SK-N-DZ (cell line): ENCODE data around the gene FGD5.
A peak's percentile ranks its signal among the peaks of the same experiment; 100 is the strongest.
"Not testable (repeated sequence)": the region's sequence is repeated elsewhere in the genome, so short reads cannot be mapped to it uniquely, and the experiment has no call there.

Source experiments
- DNase-seq: peaks from one replicate; pipeline ENCODE4 v3.0.0-alpha.2; 2015; ENCODE audit warnings: low spot score

FGD5 gene

DNA sequence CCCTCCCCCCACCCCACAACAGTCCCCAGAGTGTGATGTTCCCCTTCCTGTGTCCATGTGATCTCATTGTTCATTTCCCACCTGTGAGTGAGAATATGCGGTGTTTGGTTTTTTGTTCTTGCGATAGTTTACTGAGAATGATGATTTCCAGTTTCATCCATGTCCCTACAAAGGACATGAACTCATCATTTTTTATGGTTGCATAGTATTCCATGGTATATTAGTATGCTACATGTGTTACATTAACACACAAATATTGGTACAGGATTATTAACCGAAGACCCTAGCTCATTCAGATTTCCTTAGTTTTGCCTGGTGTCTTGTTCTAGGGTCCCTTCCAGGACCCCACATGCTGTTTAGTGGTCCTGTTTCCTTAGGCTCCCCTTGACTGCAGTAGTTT lies 84.7 kb downstream of the FGD5 start:
- not testable (repeated sequence) for DNase-seq

DNA sequence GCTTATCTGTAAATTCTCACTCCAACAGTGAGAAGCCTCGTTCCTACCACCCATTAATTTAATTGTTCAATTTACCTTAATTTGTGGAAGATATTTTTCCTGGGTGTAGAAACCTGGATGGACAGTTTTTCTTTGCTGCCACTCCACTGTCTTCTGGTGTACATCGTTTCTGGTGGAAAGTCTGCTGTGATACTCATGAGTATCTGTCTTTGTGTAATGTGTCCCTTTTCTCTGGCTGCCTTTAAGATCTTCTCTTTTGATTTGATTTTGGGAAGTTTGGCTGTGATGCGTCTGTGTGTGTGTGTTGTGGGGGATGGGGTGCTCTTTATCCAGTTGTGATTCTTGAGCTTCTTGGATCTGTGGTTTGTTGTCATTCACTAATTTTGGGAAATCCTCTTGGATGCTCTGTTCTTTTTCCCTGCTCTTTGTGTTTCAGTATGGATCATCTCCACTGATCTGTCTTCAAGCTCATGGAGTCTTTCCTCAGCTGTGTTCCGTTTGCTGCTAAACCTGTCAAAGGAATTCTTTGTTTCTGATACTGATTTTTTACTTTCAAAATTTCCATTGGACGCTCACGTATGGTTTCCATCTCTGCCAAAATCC lies 86.4 kb downstream of the FGD5 start:
- DNase-seq = no peak

DNA sequence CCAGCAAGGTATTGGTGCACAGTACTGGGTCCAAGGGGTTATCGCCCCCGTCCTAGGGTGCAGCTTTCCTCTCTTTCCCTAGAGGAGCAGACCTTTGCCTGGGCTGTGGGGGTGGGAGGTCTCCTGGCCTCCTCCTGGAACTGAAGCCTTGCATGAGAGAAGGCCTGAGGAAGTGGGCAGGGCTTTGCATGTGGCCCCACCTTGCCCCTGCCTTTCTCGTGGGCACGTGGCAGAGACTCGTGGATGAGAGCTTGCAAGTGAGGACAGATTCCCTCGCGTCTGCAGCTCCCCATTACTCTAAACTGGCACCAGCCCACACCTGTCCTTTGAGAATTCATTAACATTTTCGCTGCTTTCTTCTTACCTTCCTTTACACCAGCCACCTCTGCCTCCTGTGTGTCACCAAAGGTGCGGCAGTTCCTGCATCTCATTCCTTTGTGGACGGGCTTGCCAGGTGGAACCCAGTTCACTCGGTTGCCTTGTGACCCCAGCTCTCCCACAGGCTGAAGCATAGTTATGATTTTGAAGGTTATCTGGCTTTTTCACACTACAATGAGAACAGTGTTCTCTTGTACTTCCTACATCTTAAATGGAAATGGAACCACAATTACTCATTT lies 87.7 kb downstream of the FGD5 start:
- DNase-seq = no peak

DNA sequence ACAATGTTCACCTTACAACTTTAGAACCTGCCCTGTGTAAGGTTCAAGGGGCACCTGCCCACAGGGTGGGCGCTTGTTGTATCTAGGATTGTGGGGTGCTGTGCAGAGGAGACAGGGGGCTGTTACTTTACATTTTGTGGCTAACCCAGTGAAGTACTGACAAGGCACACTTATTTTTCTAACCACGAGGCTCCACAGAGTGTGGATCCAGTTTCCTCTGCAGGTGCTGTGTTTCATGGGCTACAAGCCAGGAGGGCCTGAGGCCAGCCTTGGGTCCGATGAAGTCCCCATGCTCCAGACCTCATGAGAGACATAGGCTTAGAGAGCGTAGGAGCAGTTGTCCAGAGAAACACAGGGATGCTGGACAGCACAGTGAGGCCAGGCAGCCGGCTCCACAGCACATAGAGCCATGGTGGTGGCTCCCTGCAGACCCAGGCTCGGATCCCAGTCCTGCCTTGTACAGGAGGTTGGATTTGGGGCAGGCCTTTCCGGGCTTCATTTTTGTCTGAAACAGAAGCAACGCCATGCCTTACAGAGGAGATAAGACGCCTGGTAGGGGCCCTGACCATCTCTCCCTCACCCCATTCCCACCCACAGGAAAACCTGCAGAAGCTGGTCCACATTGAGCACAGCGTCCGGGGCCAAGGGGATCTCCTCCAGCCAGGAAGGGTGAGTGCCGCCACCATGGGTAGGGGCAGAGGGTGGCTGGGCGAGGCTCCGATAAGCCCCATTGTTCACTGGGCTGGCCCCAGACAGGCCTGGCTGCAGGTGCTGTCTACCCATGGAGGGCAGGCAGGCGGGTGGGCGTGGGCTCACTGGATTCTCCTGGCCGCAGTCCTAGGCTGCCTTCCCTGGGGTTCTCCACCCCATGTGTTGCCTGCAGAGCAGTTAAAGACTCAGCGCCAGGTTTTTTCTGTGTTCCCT lies 88.5 kb downstream of the FGD5 start:
- DNase-seq = no peak

DNA sequence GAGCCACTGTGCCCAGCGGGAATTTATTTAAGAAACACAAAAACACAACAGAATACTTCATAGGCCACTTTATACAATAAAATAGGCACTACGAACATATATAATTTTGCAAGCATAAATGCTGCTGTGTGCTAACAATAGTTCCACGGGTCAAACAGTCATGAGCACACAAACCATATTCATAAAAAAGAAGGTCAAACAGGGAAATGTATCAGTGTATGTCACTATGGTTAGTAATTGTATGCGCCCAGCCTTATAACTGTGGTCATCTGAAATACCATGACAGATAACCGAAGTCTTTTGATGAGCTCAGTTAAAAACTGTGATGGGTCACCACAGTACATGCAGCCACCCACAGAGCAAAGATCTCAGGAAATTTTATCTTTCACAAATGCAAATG lies 90.5 kb downstream of the FGD5 start:
- no peak for DNase-seq

DNA sequence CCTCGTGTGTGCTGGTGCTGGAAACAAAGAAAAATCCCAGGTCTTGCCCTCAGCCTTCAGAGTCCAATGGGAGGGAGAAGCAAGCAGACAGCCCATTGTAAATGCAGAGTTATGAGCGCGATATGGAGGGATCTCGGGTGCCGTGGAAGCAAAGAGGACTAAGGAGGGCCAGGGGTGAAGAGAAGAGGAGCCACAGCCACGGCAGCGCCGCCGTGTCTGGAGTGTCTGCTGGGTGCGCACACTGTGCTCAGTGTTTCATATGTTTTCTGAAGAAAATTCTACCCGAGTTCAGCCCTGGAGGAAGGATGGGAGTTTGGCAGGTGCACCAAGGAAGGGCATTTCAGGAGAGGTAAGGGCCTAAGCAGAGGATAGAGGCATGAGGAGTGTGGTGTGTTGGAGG lies 92.9 kb downstream of the FGD5 start:
- no peak for DNase-seq

DNA sequence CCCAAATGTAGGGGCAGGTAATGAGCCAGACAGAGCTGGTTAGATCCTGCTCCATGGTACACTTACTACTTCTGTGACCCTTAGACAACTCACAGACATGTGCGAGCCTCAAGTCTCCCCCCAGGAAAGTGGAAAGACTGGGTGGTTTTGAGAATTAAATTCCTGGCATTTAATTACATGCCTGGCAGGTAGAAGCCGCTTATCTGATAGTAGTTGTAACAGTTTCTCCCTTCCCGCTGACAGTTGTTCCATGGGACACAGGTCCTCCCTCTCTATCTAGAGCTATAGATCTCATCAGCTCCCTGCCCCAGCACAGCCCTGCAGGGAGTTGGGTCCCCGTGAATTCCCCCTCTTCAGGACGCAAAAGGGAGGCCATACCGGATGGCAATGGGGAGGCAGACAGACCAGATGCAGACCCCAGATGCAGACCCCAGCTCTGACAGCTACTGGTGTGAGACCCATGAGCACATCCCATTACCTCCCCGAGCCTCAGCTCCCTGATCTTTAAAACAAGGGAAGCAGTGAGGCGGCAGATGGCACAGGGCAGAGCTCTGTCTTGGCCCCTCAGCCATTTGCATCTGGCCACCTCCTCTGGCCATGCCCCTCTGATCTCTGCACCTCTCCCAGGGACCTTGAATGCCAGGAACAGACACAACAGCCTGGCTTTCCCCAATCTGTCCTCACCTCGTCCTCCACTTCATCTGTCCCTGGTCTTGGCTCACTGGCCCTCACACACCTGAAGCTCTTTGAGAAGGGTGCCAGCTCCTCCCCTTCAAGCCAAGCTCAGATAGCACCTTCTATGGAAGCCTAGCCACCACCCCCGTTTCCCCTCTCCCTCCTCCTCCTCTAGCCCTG lies 94.5 kb downstream of the FGD5 start:
- no peak for DNase-seq

DNA sequence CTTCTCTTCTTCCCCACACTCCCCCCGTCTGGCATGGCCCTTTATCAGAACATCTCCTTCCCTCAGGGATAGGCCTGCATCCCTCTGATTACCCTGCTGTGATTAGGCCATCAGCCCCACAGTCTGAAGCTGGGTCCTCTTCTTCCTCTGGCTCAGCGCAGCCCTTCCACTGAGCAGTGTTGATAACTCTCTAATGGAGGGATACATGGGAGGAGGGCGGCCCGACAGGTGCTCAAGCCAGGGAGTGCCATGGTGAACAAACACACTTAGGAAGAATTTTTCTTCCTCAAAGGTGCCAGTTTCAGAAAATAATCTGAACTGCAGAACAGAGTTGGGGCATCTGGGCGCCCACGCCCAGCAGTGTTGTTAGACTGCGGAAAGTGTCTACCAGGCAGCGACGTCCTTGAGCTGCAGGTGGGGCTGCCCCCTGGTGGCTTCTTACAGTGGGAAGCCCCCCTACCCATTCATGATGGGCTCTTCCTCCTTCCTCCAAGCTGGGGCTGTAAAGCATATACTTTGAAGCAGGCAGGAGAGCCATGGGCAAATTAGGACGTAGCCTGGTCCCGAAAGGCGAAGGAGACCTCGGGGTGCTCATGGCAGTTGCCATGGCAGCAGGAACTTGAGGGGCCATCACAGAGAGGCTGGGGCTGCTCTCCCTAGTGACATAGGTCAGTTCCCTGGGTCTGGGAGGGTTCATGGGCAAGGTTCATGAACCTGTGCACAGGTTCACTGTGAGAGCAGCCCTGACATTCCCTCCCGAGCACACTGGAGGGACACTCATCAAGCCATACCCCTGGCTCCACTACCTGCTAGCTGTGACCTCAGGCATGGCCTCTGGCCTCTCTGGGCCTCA lies 95.4 kb downstream of the FGD5 start:
- peak; percentile 71 for DNase-seq

DNA sequence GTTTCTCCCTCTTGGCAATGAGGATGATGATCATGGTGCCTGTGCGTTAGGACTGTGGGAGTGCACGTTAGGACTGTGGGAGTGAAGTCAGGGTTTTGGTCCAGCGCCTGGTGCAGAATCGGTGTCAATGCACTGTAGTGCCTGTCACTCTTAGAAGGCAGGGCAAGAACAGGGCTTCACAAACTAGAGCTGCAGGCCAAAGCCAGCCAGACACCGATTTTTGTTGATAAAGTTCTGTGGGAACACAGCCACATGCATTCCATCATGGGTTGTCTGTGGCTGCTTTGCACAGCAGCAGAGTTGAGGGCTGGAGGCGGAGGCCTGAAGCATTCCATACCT lies 96.0 kb downstream of the FGD5 start:
- no peak for DNase-seq

DNA sequence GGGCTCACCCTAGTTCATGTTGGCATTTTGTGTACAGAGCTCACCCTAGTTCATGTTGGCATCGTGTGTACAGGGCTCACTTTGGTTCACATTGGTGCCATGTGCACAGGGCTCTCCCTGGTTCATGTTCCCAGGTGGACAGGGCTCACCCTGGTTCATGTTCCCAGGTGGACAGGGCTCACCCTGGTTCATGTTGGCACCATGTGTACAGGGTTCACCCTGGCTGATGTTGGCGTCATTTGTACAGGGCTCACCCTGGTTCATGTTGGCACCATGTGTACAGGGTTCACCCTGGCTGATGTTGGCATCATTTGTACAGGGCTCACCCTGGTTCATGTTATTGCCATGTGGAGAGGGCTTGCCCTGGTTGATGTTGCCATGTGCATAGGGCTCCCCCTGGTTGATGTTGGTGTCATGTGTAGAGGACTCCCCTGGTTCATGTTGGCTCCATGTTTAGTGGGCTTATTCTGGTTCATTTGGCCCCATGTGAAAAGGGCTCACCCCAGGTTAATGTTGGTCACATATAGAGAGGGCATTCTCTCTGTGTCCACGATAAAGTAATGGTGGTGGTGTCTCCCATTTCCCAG lies 97.0 kb downstream of the FGD5 start:
- DNase-seq = no peak

DNA sequence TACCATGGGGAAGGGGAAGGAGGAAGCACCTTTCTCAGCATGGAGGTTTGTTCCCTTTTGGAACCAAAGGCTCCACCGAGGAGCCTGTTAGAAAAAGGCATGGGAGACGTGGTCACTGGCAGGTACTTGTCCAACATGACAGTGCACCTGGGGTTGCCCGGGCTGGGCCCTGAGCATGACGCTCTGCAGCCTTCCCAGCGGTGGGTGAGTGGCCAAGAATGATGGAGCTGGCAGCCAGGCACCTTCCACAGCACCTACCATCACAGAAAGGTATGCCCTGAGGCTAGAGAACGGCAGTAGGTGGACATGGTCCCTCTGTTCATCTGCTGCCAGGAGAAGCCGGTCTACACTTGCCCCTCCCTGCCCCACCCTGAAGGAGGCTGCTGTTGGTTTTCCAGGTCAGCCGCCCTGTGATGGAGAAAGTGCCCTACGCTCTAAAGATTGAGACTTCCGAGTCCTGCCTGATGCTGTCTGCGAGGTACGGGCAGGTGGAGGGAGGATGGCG lies 99.6 kb downstream of the FGD5 start:
- DNase-seq = no peak

DNA sequence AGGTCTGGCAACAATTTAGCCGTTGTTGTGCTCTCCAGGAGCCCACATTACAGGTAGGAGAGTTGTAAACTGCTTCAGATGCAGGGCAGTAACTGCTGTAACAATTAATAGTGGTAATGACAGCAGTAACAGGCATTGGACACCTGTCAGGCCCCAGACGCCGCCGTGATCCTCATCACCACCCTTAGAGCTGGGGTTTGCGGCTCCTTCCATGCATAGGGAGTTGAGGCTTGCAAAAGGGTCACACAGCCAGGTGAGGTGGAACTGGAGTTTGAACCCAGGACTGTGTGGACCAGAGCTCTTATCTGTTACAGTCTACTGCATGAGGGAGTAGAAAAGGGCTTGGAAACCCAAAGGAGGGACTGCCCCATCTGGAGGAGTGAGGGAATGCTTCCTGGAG lies 101.8 kb downstream of the FGD5 start:
- DNase-seq = no peak

DNA sequence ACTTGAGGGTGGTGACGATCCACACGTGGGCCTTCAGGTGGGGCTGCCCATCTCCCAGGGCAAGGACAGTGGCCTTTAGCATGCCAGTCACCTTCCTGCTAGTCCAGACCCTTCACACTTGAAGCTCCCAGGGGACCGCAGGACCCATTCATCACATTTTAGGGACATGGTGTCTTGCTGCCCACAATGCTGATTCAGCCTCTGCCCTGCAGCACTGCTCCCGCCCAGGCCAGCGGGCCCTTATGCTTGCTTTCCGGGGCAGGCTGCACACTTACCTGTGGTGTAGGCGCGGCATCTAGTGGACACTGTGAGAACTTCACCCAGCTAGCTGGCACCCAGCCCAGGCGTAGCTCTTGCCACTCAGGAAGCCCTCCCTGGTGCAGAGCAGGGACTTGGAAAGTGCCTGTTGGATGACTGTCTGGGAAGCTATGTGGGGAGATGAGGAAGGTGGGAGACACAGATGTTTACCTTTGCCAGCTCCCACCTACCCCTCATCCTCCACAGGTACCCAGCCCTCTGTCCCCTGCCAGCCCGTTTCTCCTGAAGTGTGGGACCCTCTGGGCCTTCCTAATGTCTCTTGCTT lies 102.4 kb downstream of the FGD5 start:
- DNase-seq = peak; percentile 80

DNA sequence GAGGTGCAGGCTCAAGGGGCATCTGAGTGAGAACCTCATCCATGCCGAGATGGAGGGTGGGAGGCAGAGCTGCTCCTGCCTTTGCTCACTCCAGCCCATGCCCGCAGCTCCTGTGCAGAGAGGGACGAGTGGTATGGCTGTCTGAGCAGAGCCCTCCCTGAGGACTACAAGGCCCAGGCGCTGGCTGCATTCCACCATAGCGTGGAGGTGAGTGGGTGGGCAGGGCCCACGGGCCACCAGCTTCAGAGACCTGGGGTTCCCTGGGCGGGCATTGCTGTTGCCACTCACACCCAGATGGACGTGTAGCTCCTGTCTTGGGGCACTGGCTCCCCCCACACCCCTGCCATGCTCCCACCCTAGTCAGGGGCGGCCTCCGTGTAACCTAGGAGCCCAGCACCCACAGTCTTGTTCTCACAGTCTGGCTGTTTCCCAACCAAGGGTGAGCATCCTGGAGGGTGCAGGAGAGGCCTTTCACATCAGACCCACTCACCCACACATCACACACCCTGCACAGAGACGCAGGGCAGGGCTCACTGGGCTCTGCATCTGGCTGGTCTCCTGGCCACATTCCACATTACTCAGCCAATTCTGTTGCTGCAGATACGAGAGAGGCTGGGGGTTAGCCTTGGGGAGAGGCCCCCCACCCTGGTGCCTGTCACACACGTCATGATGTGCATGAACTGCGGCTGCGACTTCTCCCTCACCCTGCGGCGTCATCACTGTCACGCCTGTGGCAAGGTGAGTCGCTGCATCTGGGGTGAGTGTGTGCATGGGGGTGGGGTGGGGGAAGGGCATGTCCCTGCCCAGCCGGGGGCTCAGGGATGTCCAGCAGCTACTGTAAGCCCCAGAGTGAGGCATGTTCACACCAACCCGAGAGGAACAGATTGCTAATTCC lies 103.3 kb downstream of the FGD5 start:
- no peak for DNase-seq

DNA sequence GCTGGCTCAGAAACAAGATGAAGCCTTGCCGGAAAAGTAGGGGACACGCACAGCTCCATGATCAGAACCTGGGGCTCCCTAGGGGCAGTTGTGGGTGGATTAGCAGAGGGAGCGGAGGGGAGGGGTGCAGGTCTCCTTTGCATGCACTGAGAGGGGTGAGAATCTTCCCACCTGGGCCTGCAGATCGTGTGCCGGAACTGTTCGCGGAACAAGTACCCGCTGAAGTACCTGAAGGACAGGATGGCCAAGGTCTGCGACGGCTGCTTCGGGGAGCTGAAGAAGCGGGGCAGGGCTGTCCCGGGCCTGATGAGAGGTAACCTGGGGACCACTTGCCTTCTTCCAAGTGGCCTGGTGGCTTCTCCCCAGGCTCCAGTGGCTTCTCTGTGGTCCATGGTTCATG lies 104.1 kb downstream of the FGD5 start:
- DNase-seq = no peak

DNA sequence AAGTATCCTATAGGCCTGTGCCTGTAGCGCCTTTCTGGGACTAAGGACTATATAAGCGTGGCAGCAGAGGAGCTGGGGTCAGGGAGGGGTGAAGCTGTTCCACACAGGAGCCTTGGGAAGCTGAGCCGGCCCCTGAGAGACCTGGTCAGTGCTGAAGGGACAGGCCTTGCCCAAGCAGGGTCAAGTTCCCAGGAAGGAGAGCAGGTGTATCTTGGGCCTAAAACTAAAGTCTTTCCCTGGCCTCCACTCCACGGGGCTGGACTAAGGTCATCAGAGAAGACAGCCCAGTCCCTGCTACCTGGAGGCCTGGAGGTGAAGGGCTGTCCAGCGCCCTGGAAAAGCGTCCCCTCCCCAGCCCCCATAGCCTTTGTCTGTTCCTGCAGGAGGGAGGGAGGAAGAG lies 104.7 kb downstream of the FGD5 start:
- DNase-seq = no peak

DNA sequence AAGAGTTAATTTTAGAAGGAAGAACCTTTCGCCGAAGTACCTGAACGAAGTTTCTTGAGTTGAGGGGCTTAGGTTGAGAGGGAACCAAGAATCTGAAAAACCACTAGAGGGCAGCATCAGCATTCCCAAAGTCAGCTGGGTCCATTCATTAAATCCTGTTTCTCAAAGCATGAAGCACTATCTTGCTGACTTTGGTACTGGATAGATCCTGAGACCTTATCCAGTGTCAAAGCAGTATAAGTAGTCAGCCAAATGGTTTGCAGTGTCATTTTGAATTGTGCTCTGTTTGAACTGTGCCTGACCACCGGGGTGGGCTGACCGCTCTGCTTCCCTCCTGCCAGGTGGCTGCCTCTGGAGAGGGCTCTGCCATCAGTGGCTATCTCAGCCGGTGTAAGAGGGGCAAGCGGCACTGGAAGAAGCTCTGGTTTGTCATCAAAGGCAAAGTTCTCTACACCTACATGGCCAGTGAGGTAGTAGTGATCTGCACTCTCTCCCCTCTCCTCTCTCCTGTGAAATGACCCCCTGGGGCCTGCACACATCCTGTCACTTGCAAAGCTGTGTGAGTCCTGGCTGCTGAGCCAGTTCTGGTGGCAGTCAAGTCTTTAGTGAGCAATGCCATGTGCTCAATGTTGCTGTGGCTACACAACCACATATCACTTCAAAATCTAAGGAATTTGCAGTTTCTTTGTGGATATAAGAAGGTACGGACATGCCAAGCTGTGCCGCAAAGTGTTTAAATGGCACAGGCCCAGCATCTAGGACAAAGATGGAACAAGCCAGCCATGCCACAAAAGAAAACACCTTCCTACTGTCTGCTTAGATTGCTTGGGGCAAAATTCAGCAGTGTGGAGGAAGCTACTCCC lies 107.2 kb downstream of the FGD5 start:
- peak; percentile 76 for DNase-seq

DNA sequence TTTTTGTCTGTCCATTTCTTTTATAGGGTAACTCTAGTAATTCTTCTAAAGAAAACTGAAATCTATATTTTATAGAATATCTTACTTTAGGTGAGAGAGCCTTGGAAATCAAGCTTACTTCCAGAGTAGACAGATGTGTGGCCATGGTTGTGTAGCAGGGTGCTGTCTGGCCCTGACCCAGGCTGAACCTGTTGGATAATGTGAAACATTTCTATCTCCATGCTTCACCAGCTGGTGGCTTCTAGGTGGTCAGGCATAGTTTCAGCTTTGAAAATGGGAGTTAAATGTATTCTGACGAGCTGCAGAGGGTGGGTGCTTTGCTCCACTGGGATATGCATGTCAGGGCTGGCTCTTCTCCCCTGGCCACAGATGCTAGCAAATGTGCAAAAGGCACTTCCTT lies 107.8 kb downstream of the FGD5 start:
- DNase-seq = no peak
